GM12874 (cell line): Measurements from ENCODE around the gene SNX20.

ENCODE experiments used
- CTCF ChIP-seq: IDR thresholded peaks from 2 replicates; pipeline ENCODE4 v1.5.1; 2011; ENCODE audit warnings: low read depth, mild to moderate bottlenecking, control low read depth, low read length, moderate library complexity; ENCODE audit not compliant: insufficient read depth

SNX20 gene

GRCh38 chr16:50640919-50641817, 39.9 kb downstream of the SNX20 start:
- no peak for TF ChIP-seq CTCF

- no peak for TF ChIP-seq CTCF
Measured at GRCh38 chr16:50640391-50640790, 40.7 kb downstream of the SNX20 start.

- TF ChIP-seq CTCF: no peak
Measured at GRCh38 chr16:50638816-50639670, 42.1 kb downstream of the SNX20 start.

- TF ChIP-seq CTCF: no peak
Measured at GRCh38 chr16:50637716-50638602, 43.2 kb downstream of the SNX20 start.

GRCh38 chr16:50636753-50637374, 44.2 kb downstream of the SNX20 start:
- TF ChIP-seq CTCF: no peak

GRCh38 chr16:50635505-50636392, 45.4 kb downstream of the SNX20 start:
- TF ChIP-seq CTCF: no peak
